Activated CD8-positive, alpha-beta T cell treated with anti-CD3 and anti-CD28 coated beads, Interleukin-2, amount 10 ng/mL, durations not matched to agents 7 days and 5 days (primary cell): ENCODE results near the gene CHMP6. TPM values are rescaled to one million over a fixed set of nuclear protein-coding genes. Genes with fewer than 3 reads are reported as not detected.

Experiments used
- ATAC-seq: fragments of 150-1000 bp; cut with Tn5 transposase; one replicate; pipeline ENCODE4 v1.10.0; 2021; ENCODE audit warnings: moderate library complexity
- CTCF ChIA-PET: fragments of 350-600 bp; sonication (Branson Sonifier 250); formaldehyde crosslinking; loops from one replicate; lab custom pipeline; 2021; ENCODE audit warnings: antibody characterized with exemption; lab: Charles Lee
- POLR2A ChIA-PET: fragments of 350-600 bp; sonication (Branson Sonifier 250); formaldehyde crosslinking; loops from one replicate; lab custom pipeline; 2021; ENCODE audit warnings: antibody characterized with exemption; lab: Charles Lee
- DNase-seq: peaks from one replicate; pipeline ENCODE4 v3.0.0-alpha.2; 2020
- H3K27ac Mint-ChIP-seq: one replicate; pipeline ENCODE4 v1.8.0; 2021; ENCODE audit warnings: mild to moderate bottlenecking, mixed read lengths
- H3K27me3 Mint-ChIP-seq: one replicate; pipeline ENCODE4 v1.8.0; 2021; ENCODE audit warnings: low read depth, mixed read lengths
- H3K36me3 Mint-ChIP-seq: one replicate; pipeline ENCODE4 v1.8.0; 2021; ENCODE audit warnings: low read depth, mixed read lengths
- H3K4me1 Mint-ChIP-seq: one replicate; pipeline ENCODE4 v1.8.0; 2021; ENCODE audit warnings: low read depth, mixed read lengths
- H3K4me3 Mint-ChIP-seq: one replicate; pipeline ENCODE4 v1.8.0; 2021; ENCODE audit warnings: mild to moderate bottlenecking, mixed read lengths
- H3K9me3 Mint-ChIP-seq: one replicate; pipeline ENCODE4 v1.8.0; 2022; ENCODE audit warnings: mixed read lengths; ENCODE audit not compliant: insufficient read depth
- total RNA-seq, 2 experiments: library from RNA; stranded (reverse); gene quantifications; one replicate each; pipeline ENCODE4 v1.2.3, GENCODE V29; 2021

Gene CHMP6
- 10 to 100 TPM; 32.4 to 35.5 TPM for total RNA-seq

DNA sequence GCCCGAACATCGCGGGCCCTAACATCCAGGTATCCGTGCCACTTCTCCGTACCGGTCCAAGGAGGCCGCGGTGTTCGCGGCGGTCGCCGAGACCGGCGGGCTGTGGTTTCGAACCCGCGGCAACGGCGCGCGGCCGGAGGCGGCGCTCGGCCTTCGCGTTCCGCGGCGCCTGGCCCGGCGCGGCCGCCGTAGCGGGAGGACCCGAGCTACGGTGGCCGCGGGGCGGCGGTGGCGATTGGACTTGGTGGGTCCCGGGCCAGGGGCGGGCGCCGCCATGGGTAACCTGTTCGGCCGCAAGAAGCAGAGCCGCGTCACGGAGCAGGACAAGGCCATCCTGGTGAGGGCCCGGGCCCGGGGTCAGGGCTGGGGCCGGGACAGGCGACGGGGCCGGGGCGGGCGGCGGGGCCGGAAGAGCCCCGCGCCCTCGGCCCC lies at the start of gene CHMP6:
CHMP6 (plus strand) TSS at position 197 of the 432 bp plus-strand sequence; CDS start at position 275, 78 bp downstream.
- ChIA-PET POLR2A (interaction anchor here (0.8 kb wide), 1 partner anchor 24 kb away, joined by 3 read pairs; no protein-coding TSS in a partner anchor), CTCF (interaction anchor here (1.0 to 1.6 kb wide), 5 partner anchors 13 to 110 kb away, joined by 3 to 4 read pairs (median 3); no protein-coding TSS in a partner anchor)
- peak; percentile 78 for ATAC-seq
- peak; percentile 72 for DNase-seq
- Mint-ChIP-seq H3K9me3 (no peaks in the 10 kb centered on the region), H3K27ac (peak within 1 kb of the TSS; percentile 74), H3K27me3 (peaks cover 7% of the 10 kb centered on the region), H3K4me1 (peaks cover 29% of the 10 kb centered on the region), H3K36me3 (peaks cover 8% of the 10 kb centered on the region), H3K4me3 (peak within 1 kb of the TSS; percentile 76)

DNA sequence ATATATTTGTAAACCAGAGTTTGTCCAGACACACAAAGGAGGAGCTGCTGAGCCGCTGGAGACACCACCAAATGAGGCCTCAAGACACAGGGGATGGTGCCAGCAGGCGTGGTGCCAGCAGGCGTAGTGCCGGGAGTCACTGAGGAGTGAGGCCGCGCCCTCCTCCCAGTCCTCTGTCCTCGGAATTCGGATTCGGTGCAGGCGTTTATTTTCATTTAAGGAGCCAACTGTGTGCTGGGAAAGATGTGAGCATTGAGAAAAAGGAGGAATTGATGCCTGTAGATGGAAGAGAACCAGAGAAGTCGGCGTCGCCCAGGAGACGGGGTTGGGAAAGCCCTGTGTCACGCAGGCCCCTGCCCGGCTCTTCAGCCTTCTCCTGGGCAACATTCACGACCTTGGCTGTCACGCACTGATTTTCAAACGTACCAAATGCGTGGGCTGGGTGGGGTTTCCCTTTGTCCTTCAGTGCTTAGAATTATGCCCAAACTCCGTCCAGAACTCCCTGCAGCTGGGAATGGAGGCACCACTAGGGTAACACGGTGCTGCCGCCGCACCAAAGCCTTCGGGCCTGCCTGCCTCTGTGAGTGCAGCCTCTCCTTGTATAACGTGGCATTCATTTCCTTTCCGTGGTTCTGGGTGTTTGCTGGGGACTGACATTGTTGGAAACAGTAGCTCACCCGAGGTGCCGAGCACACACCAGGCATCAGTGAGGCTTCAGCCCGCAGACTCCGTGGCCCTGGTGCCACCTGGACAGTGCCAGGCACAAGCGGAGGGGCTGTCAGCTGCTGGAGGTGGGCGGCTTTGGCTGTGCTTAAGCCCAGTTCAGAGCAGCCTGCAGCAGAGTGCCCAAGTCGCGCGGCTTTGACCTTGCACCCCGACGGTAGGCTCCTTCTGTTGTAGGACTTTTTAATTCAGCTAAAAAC lies 49.0 kb upstream of the CHMP6 start:
- Mint-ChIP-seq H3K36me3 (peaks cover 41% of the 10 kb centered on the region), H3K9me3 (no peaks in the 10 kb centered on the region), H3K4me3 (no peak overlapping the region), H3K27me3 (no peaks in the 10 kb centered on the region), H3K27ac (peak overlapping the region; percentile 30), H3K4me1 (peaks cover 34% of the 10 kb centered on the region)
- POLR2A ChIA-PET: no interaction called here
- CTCF ChIA-PET: no interaction called here
- no peak for DNase-seq
- ATAC-seq: no peak

DNA sequence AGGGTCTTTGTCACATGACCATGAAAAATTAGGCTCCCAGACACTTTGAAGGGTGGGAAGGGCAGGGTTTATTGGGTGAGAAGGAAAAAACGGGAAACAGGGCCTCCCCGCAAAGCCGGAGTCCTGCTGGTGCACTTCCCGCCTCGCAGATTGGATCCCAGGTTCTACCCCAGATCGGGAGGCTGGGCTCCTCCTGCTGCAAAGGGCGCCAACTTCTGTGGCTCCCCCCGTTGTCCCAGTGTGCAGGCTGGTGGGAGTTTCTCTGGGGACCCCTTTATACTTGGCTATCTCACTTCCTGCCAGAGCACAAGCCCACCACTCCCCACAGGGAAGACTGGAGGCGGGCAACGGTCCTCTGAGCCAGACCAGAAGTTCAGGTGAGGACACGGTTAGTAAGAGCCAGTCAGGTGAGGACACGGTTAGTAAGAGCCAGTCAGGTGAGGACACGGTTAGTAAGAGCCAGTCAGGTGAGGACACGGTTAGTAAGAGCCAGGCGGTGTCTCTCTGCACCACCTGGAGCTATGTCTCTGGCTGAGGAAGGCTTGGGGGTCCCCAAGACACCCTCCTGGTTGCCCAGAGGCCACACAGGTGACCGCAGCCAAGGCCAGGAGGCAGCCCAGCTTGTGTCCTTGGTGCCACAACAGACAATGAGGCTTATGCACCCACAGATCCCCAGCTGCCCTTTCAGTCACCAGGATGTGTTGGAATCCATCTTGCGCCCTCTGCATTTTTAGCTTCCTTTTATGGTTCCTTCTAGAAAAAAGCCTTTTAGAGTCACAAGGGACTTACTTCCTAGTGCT lies 48.1 kb upstream of the CHMP6 start:
- H3K27me3 Mint-ChIP-seq: no peaks in the 10 kb centered on the region
- no peak overlapping the region for H3K27ac Mint-ChIP-seq
- no peak for DNase-seq
- H3K4me3 Mint-ChIP-seq: no peak overlapping the region
- no peak for ATAC-seq
- ChIA-PET POLR2A (no interaction called here), CTCF (no interaction called here)
- H3K4me1 Mint-ChIP-seq: peaks cover 25% of the 10 kb centered on the region
- H3K36me3 Mint-ChIP-seq: peaks cover 39% of the 10 kb centered on the region
- H3K9me3 Mint-ChIP-seq: no peaks in the 10 kb centered on the region

DNA sequence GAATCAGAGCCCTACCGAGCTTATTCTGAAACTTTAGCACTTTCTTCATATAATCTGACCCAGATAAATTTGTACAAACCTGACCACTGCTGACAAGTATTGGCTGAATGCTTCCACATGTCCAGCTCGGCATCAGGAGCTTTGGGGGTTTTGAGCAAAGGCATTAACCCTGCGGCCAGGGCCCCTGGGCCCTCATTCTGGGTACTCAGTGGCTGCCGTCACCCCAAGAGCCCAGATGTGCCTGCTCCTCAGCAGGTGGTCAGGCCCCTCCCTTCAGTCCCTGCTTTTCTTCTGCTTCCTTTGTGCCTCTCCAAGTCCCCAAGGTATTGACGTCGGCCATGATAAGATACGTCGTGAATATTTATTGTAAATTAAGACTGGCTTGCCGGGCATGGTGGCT lies 47.3 kb upstream of the CHMP6 start:
- peak overlapping the region; percentile 18 for H3K27ac Mint-ChIP-seq
- peaks cover 39% of the 10 kb centered on the region for H3K36me3 Mint-ChIP-seq
- ATAC-seq (no peak), DNase-seq (no peak)
- no peak overlapping the region for H3K4me3 Mint-ChIP-seq
- ChIA-PET CTCF (no interaction called here), POLR2A (no interaction called here)
- no peaks in the 10 kb centered on the region for H3K27me3 Mint-ChIP-seq
- H3K4me1 Mint-ChIP-seq: peaks cover 18% of the 10 kb centered on the region
- no peaks in the 10 kb centered on the region for H3K9me3 Mint-ChIP-seq

DNA sequence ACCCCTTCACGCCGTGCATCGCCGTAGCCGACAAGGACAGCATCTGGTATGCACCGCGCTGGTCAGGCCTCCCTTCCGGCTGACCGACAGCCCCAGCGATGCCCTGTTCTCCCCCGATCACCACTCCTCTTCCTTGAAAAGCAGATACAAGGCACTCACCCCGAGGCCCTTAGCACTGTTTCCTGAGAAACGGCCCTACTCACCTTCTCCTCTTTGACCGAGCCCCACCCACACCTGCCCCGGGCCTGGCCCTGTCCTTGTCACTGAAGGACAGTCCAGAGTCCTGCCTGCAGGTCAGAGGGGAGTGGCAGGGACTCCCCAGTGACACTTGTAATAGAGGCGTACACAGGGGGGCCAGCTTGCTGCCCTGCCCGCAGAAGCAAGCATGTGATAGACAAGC lies 45.9 kb upstream of the CHMP6 start:
- no peak overlapping the region for H3K4me3 Mint-ChIP-seq

DNA sequence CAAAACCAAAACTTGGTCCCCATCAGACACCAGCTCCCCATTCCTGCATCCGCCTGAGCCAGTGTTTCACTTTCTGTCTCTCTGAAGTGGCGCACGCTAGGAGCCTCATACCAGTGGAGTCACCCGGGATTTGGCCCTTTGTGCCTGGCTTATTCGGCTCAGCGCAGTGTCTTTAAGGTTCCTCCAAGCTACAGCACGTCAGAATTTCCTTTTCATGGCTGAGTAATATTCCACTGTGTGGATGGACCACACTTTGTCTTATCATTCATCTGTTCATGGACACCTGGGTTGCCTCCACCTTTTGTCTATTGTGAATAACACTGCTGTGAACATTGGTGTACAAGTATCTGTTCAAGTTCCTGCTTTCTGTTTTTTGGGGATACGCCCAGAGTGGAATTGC lies 45.2 kb upstream of the CHMP6 start:
- no peaks in the 10 kb centered on the region for H3K27me3 Mint-ChIP-seq
- ChIA-PET POLR2A (no interaction called here), CTCF (no interaction called here)
- DNase-seq: no peak
- H3K27ac Mint-ChIP-seq: no peak overlapping the region
- H3K36me3 Mint-ChIP-seq: peaks cover 35% of the 10 kb centered on the region
- no peaks in the 10 kb centered on the region for H3K9me3 Mint-ChIP-seq
- no peak overlapping the region for H3K4me3 Mint-ChIP-seq
- no peak for ATAC-seq
- peaks cover 17% of the 10 kb centered on the region for H3K4me1 Mint-ChIP-seq

More for the DNA sequence above, 45.9 kb upstream of the CHMP6 start:
- Mint-ChIP-seq H3K36me3 (peaks cover 37% of the 10 kb centered on the region), H3K9me3 (no peaks in the 10 kb centered on the region), H3K27ac (no peak overlapping the region), H3K4me1 (peaks cover 14% of the 10 kb centered on the region), H3K27me3 (no peaks in the 10 kb centered on the region)
- ChIA-PET CTCF (no interaction called here), POLR2A (no interaction called here)
- no peak for ATAC-seq
- DNase-seq: no peak

DNA sequence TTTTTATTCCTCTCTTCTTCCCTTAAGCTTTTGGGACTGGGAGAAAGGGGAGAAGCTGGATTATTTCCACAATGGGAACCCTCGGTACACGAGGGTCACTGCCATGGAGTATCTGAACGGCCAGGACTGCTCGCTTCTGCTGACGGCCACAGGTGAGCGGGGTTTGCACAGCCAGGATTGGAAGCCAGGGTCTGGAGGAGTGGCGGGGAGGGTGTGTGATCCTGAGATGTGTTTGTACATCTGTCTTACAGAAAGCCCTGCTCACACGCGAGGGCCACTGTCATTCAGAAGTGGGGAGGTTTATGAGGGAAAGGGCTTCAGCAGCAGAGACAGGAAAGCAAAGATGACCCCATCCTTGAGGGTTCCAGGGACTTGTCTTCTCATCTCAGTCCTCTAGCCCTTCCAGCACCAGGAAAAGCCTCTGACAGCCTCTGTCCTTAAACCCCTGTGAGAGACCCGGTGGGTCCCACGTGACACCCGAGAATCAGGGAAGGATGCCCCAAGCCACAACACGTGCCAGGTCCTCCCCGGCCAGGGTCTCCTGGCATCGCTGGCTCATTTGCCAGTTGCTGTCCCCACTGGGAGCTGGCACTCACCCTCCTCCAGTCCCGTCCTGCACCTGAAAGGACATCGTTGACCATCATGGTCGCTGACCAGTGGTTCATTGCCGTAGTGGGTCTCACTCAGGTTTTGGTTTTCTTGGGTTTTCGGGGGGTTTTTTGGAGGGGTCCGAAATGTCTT lies 44.3 kb upstream of the CHMP6 start:
- Mint-ChIP-seq H3K36me3 (peaks cover 31% of the 10 kb centered on the region), H3K27ac (peak overlapping the region; percentile 22), H3K9me3 (no peaks in the 10 kb centered on the region), H3K4me3 (no peak overlapping the region), H3K4me1 (peaks cover 21% of the 10 kb centered on the region), H3K27me3 (no peaks in the 10 kb centered on the region)
- no peak for DNase-seq
- ChIA-PET CTCF (no interaction called here), POLR2A (interaction anchor here (0.6 kb wide), 1 partner anchor 9 kb away, joined by 3 read pairs; no protein-coding TSS in a partner anchor)
- no peak for ATAC-seq

DNA sequence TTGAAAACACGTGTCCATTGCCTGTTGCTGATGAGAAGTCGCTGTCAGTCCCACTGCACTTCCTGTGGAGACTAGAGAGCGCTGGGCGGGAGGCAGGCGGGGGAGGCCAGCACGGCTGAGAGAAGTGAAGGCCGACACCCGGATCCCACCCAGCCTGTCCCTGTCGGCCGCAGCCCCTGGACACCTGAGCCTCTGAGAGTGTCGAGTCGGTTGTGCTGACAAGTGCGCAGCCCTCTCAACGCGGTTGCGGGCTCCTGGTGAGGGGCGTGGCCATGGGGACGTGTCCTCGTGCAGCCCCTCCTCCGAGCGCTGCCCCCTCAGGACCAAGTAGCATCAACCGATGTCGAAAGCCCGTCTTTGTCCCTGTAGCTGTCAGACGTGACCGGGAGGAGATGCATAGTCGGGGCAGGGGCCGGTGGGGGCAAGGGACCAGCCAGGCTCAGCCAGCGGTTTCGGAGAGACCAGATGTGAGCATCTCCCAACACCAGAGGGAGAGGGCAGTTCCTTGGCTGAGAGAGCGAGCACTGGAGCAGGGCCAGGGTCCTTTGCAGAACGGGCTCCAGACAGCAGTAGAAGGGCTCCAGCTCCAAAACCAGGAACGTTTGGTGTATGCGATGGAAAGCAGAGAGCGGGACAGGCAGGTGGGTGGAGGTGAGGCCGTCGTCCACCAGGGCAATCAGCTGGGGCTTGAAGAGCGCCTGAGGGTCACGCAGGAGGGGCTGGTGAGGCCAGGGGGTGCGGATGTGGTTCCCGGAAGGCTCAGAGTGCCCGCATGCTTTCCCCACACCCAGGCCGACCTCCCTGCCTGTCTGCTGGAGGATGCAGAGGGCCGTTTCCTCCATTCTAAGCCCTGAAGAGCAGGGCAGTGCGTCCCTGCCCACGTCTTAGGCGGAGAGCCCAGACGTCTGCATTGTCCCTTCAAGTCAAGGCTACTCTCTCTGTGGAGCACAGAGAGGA lies 43.3 kb upstream of the CHMP6 start:
- CTCF ChIA-PET: interaction anchor here (0.6 kb wide), 1 partner anchor 227 kb away, joined by 3 read pairs; no protein-coding TSS in a partner anchor
- DNase-seq (no peak), ATAC-seq (no peak)
- POLR2A ChIA-PET: no interaction called here
- H3K4me1 Mint-ChIP-seq: peaks cover 21% of the 10 kb centered on the region
- peak overlapping the region; percentile 9 for H3K27ac Mint-ChIP-seq
- H3K27me3 Mint-ChIP-seq: no peaks in the 10 kb centered on the region
- H3K9me3 Mint-ChIP-seq: no peaks in the 10 kb centered on the region
- peaks cover 29% of the 10 kb centered on the region for H3K36me3 Mint-ChIP-seq
- H3K4me3 Mint-ChIP-seq: no peak overlapping the region

DNA sequence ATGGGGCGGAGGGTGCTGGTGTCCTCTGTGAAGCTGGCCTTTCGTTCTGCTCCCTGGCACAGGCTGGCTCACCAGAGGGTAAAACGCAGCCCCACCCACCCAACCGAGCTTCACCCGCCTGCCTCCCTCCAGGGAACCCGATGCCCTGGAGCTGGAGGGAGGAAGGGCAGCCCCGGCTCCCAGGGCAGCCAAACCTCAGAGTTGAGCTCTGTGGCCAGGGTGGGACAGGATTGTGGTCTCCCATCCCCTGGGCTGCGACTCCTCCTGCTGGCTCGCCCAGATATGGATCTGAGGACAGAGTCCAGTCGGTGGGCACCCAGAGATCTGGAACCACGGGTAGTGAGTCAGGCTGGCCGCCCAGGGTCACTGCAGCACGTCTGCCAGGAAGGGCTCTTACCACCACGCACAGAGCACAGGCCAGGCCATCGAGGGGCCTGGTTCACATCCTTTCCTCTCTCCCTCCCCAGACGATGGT lies 42.6 kb upstream of the CHMP6 start:
- CTCF ChIA-PET: no interaction called here
- DNase-seq: no peak
- ATAC-seq: no peak
- peaks cover 28% of the 10 kb centered on the region for H3K36me3 Mint-ChIP-seq
- H3K9me3 Mint-ChIP-seq: no peaks in the 10 kb centered on the region
- H3K27me3 Mint-ChIP-seq: no peaks in the 10 kb centered on the region
- POLR2A ChIA-PET: no interaction called here
- peaks cover 21% of the 10 kb centered on the region for H3K4me1 Mint-ChIP-seq
- peak overlapping the region; percentile 11 for H3K27ac Mint-ChIP-seq
- H3K4me3 Mint-ChIP-seq: no peak overlapping the region
